Measurements from ENCODE around the gene INSM2.

INSM2 gene

GRCh38 chr14:35543006-35543405 is 9.0 kb downstream of the INSM2 start:
- DNase-seq (ENCODE audit: low spot score) = no peak

- no peak for DNase-seq (ENCODE audit: low spot score)
Observed at GRCh38 chr14:35549551-35549950, 15.6 kb downstream of the INSM2 start.

GRCh38 chr14:35551081-35551480 is 17.1 kb downstream of the INSM2 start:
- no peak for DNase-seq (ENCODE audit: low spot score)

GRCh38 chr14:35553808-35554207 is 19.8 kb downstream of the INSM2 start:
- peak; percentile 13 for DNase-seq (ENCODE audit: low spot score)

GRCh38 chr14:35556548-35556947 is 22.6 kb downstream of the INSM2 start:
- no peak for DNase-seq (ENCODE audit: low spot score)

- no peak for DNase-seq (ENCODE audit: low spot score)
Observed at GRCh38 chr14:35557221-35557747, 23.3 kb downstream of the INSM2 start.

- no peak for DNase-seq (ENCODE audit: low spot score)
Observed at GRCh38 chr14:35558680-35559079, 24.7 kb downstream of the INSM2 start.

GRCh38 chr14:35565871-35566464 is 32.0 kb downstream of the INSM2 start:
- DNase-seq (ENCODE audit: low spot score) = no peak

- DNase-seq (ENCODE audit: low spot score) = no peak
Observed at GRCh38 chr14:35571598-35571997, 37.6 kb downstream of the INSM2 start.

GRCh38 chr14:35573911-35574310 is 39.9 kb downstream of the INSM2 start:
- no peak for DNase-seq (ENCODE audit: low spot score)

- no peak for DNase-seq (ENCODE audit: low spot score)
Observed at GRCh38 chr14:35576260-35576659, 42.3 kb downstream of the INSM2 start.

GRCh38 chr14:35576856-35577255 is 42.9 kb downstream of the INSM2 start:
- DNase-seq (ENCODE audit: low spot score) = no peak

- no peak for DNase-seq (ENCODE audit: low spot score)
Observed at GRCh38 chr14:35578135-35578534, 44.2 kb downstream of the INSM2 start.

- no peak for DNase-seq (ENCODE audit: low spot score)
Observed at GRCh38 chr14:35578639-35579038, 44.7 kb downstream of the INSM2 start.
